Endometrial microvascular endothelial cells (primary cell): ENCODE results near the gene ZDHHC14. TPM values are rescaled to one million over a fixed set of nuclear protein-coding genes. Genes with fewer than 3 reads are reported as not detected.

Source experiments
- in situ Hi-C: cut with HindIII; loops from 2 replicates; pipeline ENCODE4 v1.10.0; 2017; ENCODE audit warnings: low sequenced_read_pairs, low pct_unique_long_range_greater_than_20kb; ENCODE audit errors: inconsistent ontology term
- total RNA-seq: library from RNA; depleted of rRNA; stranded (reverse); fragments of >200 nt; gene quantifications from one replicate; pipeline ENCODE4 v1.2.3, GENCODE V29; 2015; ENCODE audit errors: inconsistent ontology term

The ZDHHC14 gene
- total RNA-seq, 1 donor from 2014 or later, result 16.4 TPM

GRCh38 chr6:157498817-157499216 lies 117.8 kb downstream of the ZDHHC14 start:
- in situ Hi-C loops, result no loop called here

GRCh38 chr6:157500022-157500421 lies 119.0 kb downstream of the ZDHHC14 start:
- in situ Hi-C loops, result no loop called here

- in situ Hi-C loops, result no loop called here
These were observed 122.2 kb downstream of the ZDHHC14 start for GRCh38 chr6:157503018-157503747.

GRCh38 chr6:157505912-157506491 lies 125.0 kb downstream of the ZDHHC14 start:
- in situ Hi-C loops, result no loop called here

- in situ Hi-C loops, result no loop called here
These were observed 129.6 kb downstream of the ZDHHC14 start for GRCh38 chr6:157510323-157511188.

- in situ Hi-C loops, result no loop called here
These were observed 130.8 kb downstream of the ZDHHC14 start for GRCh38 chr6:157511682-157512381.

- in situ Hi-C loops, result no loop called here
These were observed 131.3 kb downstream of the ZDHHC14 start for GRCh38 chr6:157512382-157512682.

- in situ Hi-C loops, result no loop called here
These were observed 132.1 kb downstream of the ZDHHC14 start for GRCh38 chr6:157513004-157513603.

GRCh38 chr6:157513619-157514485 lies 132.9 kb downstream of the ZDHHC14 start:
- in situ Hi-C loops, result no loop called here

- in situ Hi-C loops, result no loop called here
These were observed 133.9 kb downstream of the ZDHHC14 start for GRCh38 chr6:157514659-157515496.

- in situ Hi-C loops, result no loop called here
These were observed 135.5 kb downstream of the ZDHHC14 start for GRCh38 chr6:157516319-157517026.

- in situ Hi-C loops, result no loop called here
These were observed 136.8 kb downstream of the ZDHHC14 start for GRCh38 chr6:157517601-157518359.

- in situ Hi-C loops, result no loop called here
These were observed 137.6 kb downstream of the ZDHHC14 start for GRCh38 chr6:157518397-157519250.

GRCh38 chr6:157519255-157520116 lies 138.5 kb downstream of the ZDHHC14 start:
- in situ Hi-C loops, result no loop called here

GRCh38 chr6:157520117-157520406 lies 139.1 kb downstream of the ZDHHC14 start:
- in situ Hi-C loops, result no loop called here
